Ovary (tissue), 9 donors: ENCODE results near the gene ADPRHL1. TPM values are rescaled to one million over a fixed set of nuclear protein-coding genes. Genes with fewer than 3 reads are reported as not detected.
A peak's percentile ranks its signal among the peaks of the same experiment; 100 is the strongest.

ENCODE experiments used
- DNase-seq, 5 donors: peaks; one replicate each; pipeline ENCODE4 v3.0.0-alpha.2; 2019 to 2020
- H3K27ac ChIP-seq, 2 donors: fragments of 200-600 bp; one replicate each; pipeline versions ENCODE4 v1.5.1 to v1.8.0; 2019 to 2022
- H3K27me3 ChIP-seq: fragments of 200-600 bp; one replicate; pipeline ENCODE4 v1.8.0; 2022
- H3K36me3 ChIP-seq: fragments of 200-600 bp; sonication (generic); one replicate; pipeline ENCODE4 v1.5.1; 2019
- H3K4me1 ChIP-seq: one replicate; pipeline ENCODE4 v1.8.1; 2013; ENCODE audit warnings: mild to moderate bottlenecking, moderate library complexity; ENCODE audit not compliant: insufficient read depth
- H3K4me3 ChIP-seq: fragments of 200-600 bp; sonication (generic); one replicate; pipeline ENCODE4 v1.5.1; 2017
- H3K9me3 ChIP-seq, 2 donors: fragments of 200-600 bp in 1 of 2; sonication (generic) in 1 of 2; one replicate each; pipeline versions ENCODE4 v1.5.1 to v1.8.1; 2013 to 2019; ENCODE audit warnings: mild to moderate bottlenecking in 1 of 2, moderate library complexity in 1 of 2
- CTCF ChIP-seq, 3 donors: fragments of 450-650 bp in 2 of 3; fragments of 200-600 bp in 1 of 3; IDR thresholded peaks; one replicate each; pipeline versions ENCODE4 v1.5.1 to v1.8.0; 2016 to 2022; ENCODE audit warnings: antibody characterized with exemption in 3 of 3, mild to moderate bottlenecking in 1 of 3
- EP300 ChIP-seq: sonication (generic); formaldehyde crosslinking; IDR thresholded peaks from one replicate; pipeline ENCODE4 v1.6.1; 2017; ENCODE audit warnings: antibody characterized with exemption
- POLR2A ChIP-seq: fragments of 450-650 bp; IDR thresholded peaks from one replicate; pipeline ENCODE4 v1.6.1; 2017; ENCODE audit warnings: antibody characterized with exemption, mild to moderate bottlenecking, moderate library complexity
- WGBS, 3 donors: extraction: QIAGEN DNeasy Blood & Tissue Kit in 1 of 3; methylation state at CpG; one replicate each; pipeline versions ENCODE4 v1.1.5 to v1.1.7; 2013 to 2017; 5-methylcytosine and 5-hydroxymethylcytosine counted together
- intact Hi-C, 4 donors: fragments of 100-400 bp; cut with DNase I; formaldehyde crosslinking; loops; one replicate each; pipeline versions ENCODE4 v1.11.0 to v1.15.1; 2022 to 2023
- polyA plus RNA-seq, 2 donors: library from polyadenylated mRNA; stranded (reverse); fragments of 200-250 nt in 1 of 2; fragments of 350-450 nt in 1 of 2; fragmentation: Illumina TruSeq in 1 of 2; extraction: RNeasy Lipid Tissue Mini Kit (QIAGEN cat#74804) in 1 of 2; gene quantifications; one replicate each; pipeline ENCODE4 v1.2.3, GENCODE V29; 2013 to 2014
- total RNA-seq, 7 donors: library from RNA; depleted of rRNA in 2 of 7; stranded (reverse); fragments of >200 nt in 2 of 7; fragmentation: NEBNext Ultra II Directional in 3 of 7; extraction: Animal tissue kit (Norgen Biotek cat#: 25700) in 3 of 7; gene quantifications; one replicate each; pipeline versions ENCODE4 v1.1.0 to v1.2.4, GENCODE V29; 2016 to 2023
- donor health status: DM: no; HTN: no; CAD: no; lungs with moderate emphysema.
- donor health status: DM: no; HTN: no; CAD: no.
- donor health status: Bipolar disorder and iron deficiency.
- donor health status: DM: yes; HTN: yes; CAD: no.
- donor health status: DM: no; HTN: no; CAD: no.
- donor health status: DM: yes; HTN: yes; CAD: no.

The ADPRHL1 gene
- total and polyA plus RNA-seq, 9 donors = 1.6 to 5.0 (median 2.2) TPM

- H3K27ac ChIP-seq = peak overlapping the region in 1 of 2 donors; percentile 48
- H3K36me3 ChIP-seq = no peaks in the 10 kb centered on the region
- TF ChIP-seq CTCF (IDR thresholded peaks at IDR 0.05) (no peak), EP300 (no peak), POLR2A (no peak)
- H3K4me3 ChIP-seq = peak overlapping the region; percentile 50
- intact Hi-C loops = no loop called here
- WGBS, 3 donors = 29 to 49% (median 33%) methylated on average over 13 of the region's 13 CpGs
- H3K4me1 ChIP-seq = peaks cover 9% of the 10 kb centered on the region
- DNase-seq = peak in 1 of 5 donors; percentile 34
- no peaks in the 10 kb centered on the region for H3K9me3 ChIP-seq
- no peaks in the 10 kb centered on the region for H3K27me3 ChIP-seq
These were observed 3.5 kb downstream of the ADPRHL1 start for GRCh38 chr13:113449693-113450347.

GRCh38 chr13:113448885-113449692 lies 4.2 kb downstream of the ADPRHL1 start:
- H3K4me3 ChIP-seq = peak overlapping the region; percentile 50

GRCh38 chr13:113448545-113448884 lies 4.8 kb downstream of the ADPRHL1 start:
- Histone ChIP-seq H3K4me3 (peak overlapping the region; percentile 50), H3K27ac (no peak overlapping the region), H3K36me3 (no peaks in the 10 kb centered on the region), H3K9me3 (no peaks in the 10 kb centered on the region), H3K4me1 (peaks cover 9% of the 10 kb centered on the region), H3K27me3 (no peaks in the 10 kb centered on the region)
- intact Hi-C loops = no loop called here
- 41 to 43% (median 42%) methylated on average over 6 of the region's 6 CpGs for WGBS, 3 donors
- TF ChIP-seq CTCF (IDR thresholded peaks at IDR 0.05) (no peak), POLR2A (no peak), EP300 (no peak)
- peak in 2 of 5 donors; percentile 27 to 50 for DNase-seq

More at GRCh38 chr13:113448885-113449692, 4.2 kb downstream of the ADPRHL1 start:
- peak; percentile 80 to 86 (median 80) for DNase-seq
- no peaks in the 10 kb centered on the region for H3K9me3 ChIP-seq
- peak overlapping the region in 1 of 2 donors; percentile 48 for H3K27ac ChIP-seq
- WGBS, 3 donors = 13 to 36% (median 15%) methylated on average over 27 to 29 of the region's 29 CpGs
- no peaks in the 10 kb centered on the region for H3K27me3 ChIP-seq
- intact Hi-C loops = no loop called here
- TF ChIP-seq EP300 = no peak
- no peak for TF ChIP-seq CTCF (IDR thresholded peaks at IDR 0.05)
- no peak for TF ChIP-seq POLR2A
- H3K4me1 ChIP-seq = peaks cover 9% of the 10 kb centered on the region
- H3K36me3 ChIP-seq = no peaks in the 10 kb centered on the region

GRCh38 chr13:113447596-113447995 lies 5.7 kb downstream of the ADPRHL1 start:
- Histone ChIP-seq H3K9me3 (no peaks in the 10 kb centered on the region), H3K4me3 (no peak overlapping the region), H3K36me3 (no peaks in the 10 kb centered on the region), H3K4me1 (peaks cover 9% of the 10 kb centered on the region), H3K27ac (no peak overlapping the region), H3K27me3 (no peaks in the 10 kb centered on the region)
- intact Hi-C loops = no loop called here
- TF ChIP-seq POLR2A (no peak), CTCF (IDR thresholded peaks at IDR 0.05) (no peak), EP300 (no peak)
- WGBS, 3 donors = 88 to 89% (median 88%) methylated on average over 6 of the region's 6 CpGs
- DNase-seq = peak in 1 of 5 donors; percentile 24
